IPS DF 4.7 (cell line): ENCODE results near the gene CTNNA2.

ENCODE experiments used
- DNase-seq: peaks from one replicate; pipeline ENCODE4 v3.0.0-alpha.2; 2013; ENCODE audit warnings: low spot score; ENCODE audit errors: extremely low read depth

CTNNA2 gene

GRCh38 chr2:79975791-79976565 is 463.1 kb downstream of the CTNNA2 start:
- no peak for DNase-seq

GRCh38 chr2:79977792-79978191 is 464.9 kb downstream of the CTNNA2 start:
- DNase-seq = no peak

GRCh38 chr2:79980116-79980515 is 467.3 kb downstream of the CTNNA2 start:
- DNase-seq = no peak

GRCh38 chr2:79980816-79981215 is 468.0 kb downstream of the CTNNA2 start:
- DNase-seq = no peak

- no peak for DNase-seq
Observed at GRCh38 chr2:79981316-79981715, 468.5 kb downstream of the CTNNA2 start.

- no peak for DNase-seq
Observed at GRCh38 chr2:79982445-79982844, 469.6 kb downstream of the CTNNA2 start.

GRCh38 chr2:79984476-79984875 is 471.6 kb downstream of the CTNNA2 start:
- no peak for DNase-seq

- no peak for DNase-seq
Observed at GRCh38 chr2:79985145-79985544, 472.3 kb downstream of the CTNNA2 start.

- DNase-seq = no peak
Observed at GRCh38 chr2:79985571-79985970, 472.7 kb downstream of the CTNNA2 start.

GRCh38 chr2:79993144-79993543 is 480.3 kb downstream of the CTNNA2 start:
- DNase-seq = no peak

GRCh38 chr2:79994161-79994560 is 481.3 kb downstream of the CTNNA2 start:
- DNase-seq = no peak

GRCh38 chr2:79994965-79995364 is 482.1 kb downstream of the CTNNA2 start:
- no peak for DNase-seq

- no peak for DNase-seq
Observed at GRCh38 chr2:79996709-79997108, 483.9 kb downstream of the CTNNA2 start.

- no peak for DNase-seq
Observed at GRCh38 chr2:80001701-80002101, 488.9 kb downstream of the CTNNA2 start.

- no peak for DNase-seq
Observed at GRCh38 chr2:80002112-80002511, 489.3 kb downstream of the CTNNA2 start.

- no peak for DNase-seq
Observed at GRCh38 chr2:80002568-80003157, 489.8 kb downstream of the CTNNA2 start.

GRCh38 chr2:80007777-80008503 is 495.1 kb downstream of the CTNNA2 start:
- DNase-seq = peak; percentile 71

GRCh38 chr2:80008596-80008995 is 495.7 kb downstream of the CTNNA2 start:
- no peak for DNase-seq

GRCh38 chr2:80009211-80009610 is 496.4 kb downstream of the CTNNA2 start:
- DNase-seq = no peak

GRCh38 chr2:80012061-80012460 is 499.2 kb downstream of the CTNNA2 start:
- no peak for DNase-seq

- DNase-seq = no peak
Observed at GRCh38 chr2:80014637-80015036, 501.8 kb downstream of the CTNNA2 start.

GRCh38 chr2:80016171-80016570 is 503.3 kb downstream of the CTNNA2 start:
- no peak for DNase-seq
